ENCODE results near the gene TXK.
A peak's percentile ranks its signal among the peaks of the same experiment; 100 is the strongest.
"Not testable (repeated sequence)": the region's sequence is repeated elsewhere in the genome, so short reads cannot be mapped to it uniquely, and the experiment has no call there.

The TXK gene

GRCh38 chr4:48134081-48134480 lies at the start of gene TXK:
TXK (minus strand) TSS chr4:48134250; CDS start chr4:48134170, 80 bp downstream.
- DNase-seq: no peak

DNA sequence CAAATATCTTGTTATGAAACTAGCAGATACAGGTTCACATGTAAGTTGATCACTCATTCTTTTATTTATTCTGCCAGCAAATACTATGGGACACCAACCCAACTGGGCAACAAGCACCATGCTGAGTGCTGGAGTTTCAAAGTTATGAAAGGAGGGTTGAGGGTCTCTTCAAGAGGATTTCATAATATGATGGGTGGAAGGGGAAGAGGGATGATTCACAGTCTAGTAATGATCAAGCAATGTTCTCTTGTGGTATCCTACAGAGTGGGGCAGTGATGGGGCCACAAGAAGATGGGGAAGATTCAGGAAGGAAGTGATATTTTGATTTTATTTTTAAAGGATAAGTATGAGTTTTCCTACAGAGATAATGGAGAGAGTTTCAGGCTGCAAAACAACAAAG lies 46.2 kb upstream of the TXK start:
- no peak for DNase-seq

DNA sequence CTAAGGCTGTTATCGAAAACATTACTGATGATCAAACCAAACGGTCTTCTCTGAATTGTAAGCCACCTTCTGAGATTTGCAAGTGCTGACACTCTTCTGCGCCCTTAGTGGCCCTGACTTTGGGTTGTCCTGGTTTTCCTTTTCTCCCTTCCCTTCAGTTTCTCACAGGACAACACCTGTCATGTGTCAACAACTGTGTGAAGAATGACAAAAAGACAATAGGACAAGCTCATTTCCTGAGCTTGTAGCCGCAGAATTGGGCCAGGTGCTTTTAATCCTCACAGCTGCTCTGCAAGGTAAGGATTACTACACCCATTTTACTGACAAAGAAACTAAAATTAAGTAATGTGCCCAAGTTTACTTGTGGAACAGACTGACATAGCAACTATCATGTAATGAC lies 44.9 kb upstream of the TXK start:
- no peak for DNase-seq

- DNase-seq: no peak
Observed at GRCh38 chr4:48175806-48176205, 41.8 kb upstream of the TXK start.

GRCh38 chr4:48175328-48175727 lies 41.3 kb upstream of the TXK start:
- DNase-seq: no peak

DNA sequence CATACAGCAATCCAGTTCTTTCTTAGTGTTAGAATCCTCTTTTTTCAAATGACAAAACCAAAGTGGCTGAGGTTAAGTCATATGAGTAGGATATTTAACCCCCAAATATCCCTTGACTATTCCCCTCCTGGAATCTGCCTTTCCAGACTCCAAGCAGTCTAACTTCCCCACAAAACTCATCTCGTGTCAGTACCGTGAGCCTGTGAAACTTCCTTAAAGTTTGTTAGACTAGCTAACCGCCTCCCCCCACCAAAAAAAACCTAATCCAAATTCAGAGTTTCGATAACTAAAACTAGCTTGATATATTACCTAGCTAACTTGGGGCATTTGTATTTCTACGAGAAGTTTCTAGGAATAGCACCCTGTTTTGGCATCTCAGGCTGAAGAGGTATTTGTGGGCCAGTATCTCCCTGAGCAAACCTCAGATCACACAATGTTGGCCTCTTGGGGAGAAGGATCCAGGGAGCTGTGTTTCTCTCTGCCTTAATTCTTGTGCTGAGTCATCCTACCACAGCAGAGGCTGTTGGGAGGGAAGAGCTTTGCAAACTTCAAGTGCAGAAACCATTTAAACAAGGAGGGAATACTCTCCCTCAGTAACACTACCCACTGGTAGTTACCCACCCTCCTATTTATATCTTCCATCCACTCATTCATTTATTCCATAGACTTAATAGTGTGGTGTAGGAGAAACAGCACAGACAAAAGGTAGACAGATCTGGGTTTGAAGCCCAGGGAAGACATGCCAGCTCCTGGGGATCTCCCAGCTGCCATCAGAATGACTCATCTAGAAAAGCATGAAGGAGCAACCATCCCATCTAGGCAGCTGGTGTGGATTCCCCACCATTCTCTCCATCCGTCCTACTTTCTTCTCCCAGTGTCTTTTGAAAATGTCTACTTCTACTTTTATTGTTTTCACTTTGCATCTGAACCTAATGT lies 39.3 kb upstream of the TXK start:
- DNase-seq: peak; percentile 92

DNA sequence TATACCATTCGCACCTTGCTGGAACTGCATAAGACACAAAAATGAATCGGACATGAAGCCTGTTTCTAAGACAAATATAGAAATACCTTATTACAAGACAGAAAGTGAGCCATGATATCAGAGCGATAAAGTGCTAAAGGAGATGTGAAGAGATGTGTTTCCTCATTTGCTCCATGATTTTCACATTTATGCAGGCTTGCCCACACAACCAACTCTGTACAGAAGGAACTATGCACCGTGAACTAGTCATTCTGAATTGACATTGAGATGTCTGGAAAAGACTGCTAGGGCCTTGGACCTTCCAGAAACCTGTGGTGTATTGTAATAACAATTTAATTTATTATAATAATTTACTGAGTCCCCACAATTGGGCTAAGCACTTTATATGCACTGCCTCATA lies 38.6 kb upstream of the TXK start:
- DNase-seq: peak; percentile 49

DNA sequence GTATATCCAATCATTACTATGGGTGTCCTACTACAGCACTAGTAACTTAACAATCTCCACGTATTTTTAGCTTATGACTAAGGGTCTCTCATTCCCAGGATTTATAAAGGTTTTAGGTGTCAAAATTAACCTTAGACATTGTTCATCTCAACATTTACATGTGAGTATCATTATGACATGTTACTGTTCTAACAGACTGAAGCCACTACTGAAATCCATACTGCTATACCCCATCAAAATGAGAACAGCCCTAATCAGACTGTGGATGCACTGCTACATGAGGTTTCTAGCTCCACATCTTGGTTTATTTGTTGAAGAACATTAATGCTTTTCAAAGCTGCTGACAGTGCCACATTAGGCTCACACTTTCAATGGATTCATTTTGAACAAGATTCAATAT lies 35.6 kb upstream of the TXK start:
- DNase-seq: no peak

DNA sequence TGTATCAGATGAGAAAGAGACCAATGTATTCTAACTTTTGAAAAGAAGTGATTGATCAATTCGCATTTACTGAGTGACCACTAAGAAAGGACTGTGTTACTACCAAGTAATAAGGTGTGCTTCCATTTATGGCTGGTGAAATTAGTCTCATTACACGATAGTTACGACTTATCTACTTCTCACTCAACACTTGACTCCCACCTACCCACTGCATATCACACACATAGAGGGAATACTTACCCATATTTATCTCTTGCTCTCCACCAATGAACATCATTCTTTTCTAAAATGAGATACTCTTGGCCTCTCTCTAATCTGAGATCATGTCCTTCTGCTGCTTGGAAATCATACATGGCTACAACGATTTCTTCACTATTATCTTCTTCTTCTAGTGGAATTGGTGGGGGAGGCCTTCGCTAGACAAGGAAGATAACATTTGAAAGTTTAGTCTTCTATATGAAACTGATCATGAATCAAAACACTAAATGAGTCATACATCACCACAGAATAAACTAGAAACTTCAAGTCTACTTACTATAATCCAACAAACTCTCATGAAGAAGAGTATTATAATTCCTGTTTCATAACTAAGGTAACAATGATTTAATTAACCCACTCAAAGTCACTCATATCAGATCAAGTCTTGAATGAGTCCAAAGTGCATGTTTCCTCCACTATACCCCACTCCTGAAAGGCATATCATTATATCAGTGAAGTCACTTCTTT lies 33.7 kb upstream of the TXK start:
- peak; percentile 13 for DNase-seq

GRCh38 chr4:48164561-48164960 lies 30.5 kb upstream of the TXK start:
- not testable (repeated sequence) for DNase-seq

DNA sequence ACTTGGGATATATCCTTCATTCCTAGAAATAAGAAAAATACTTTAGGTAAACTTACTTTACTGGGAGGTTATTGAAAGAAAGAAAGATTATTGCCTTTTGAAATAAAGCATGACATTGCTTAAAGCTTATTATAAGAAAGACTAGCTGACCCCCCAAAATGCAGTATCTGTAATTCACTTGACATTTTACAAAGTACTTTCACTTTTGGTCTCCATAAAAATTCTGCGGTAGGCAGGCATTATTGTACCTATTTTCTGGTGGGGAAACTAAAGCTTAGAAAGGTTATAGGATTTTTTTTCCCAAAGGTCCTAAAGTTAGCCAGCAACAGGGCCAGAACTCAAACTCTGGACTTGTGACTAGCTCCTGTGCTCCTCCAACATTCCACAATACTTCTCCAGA lies 29.7 kb upstream of the TXK start:
- DNase-seq: peak; percentile 52

GRCh38 chr4:48162162-48162561 lies 28.1 kb upstream of the TXK start:
- DNase-seq: peak; percentile 45

GRCh38 chr4:48157271-48157670 lies 23.2 kb upstream of the TXK start:
- no peak for DNase-seq

DNA sequence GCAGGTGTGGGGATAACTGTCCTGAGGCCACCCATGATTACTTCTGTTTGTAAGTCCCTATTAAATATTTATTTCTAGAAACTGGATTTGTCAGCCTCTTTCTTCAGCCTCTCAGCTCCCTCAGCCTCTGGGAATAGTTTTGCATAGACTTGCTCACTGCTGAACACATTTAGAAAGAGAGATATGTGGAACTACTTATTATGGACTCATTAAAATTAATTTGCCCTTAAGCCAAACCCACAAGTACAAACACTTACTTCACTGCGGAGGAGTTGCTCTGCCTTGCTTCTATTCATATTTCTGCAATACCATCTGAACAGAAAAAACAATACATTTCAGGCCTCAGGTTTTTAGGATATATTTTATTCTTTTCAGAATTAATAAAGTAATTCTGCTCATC lies 22.4 kb upstream of the TXK start:
- no peak for DNase-seq

GRCh38 chr4:48153791-48154550 lies 19.9 kb upstream of the TXK start:
- DNase-seq: peak; percentile 10

- DNase-seq: no peak
Observed at GRCh38 chr4:48152259-48152658, 18.2 kb upstream of the TXK start.

DNA sequence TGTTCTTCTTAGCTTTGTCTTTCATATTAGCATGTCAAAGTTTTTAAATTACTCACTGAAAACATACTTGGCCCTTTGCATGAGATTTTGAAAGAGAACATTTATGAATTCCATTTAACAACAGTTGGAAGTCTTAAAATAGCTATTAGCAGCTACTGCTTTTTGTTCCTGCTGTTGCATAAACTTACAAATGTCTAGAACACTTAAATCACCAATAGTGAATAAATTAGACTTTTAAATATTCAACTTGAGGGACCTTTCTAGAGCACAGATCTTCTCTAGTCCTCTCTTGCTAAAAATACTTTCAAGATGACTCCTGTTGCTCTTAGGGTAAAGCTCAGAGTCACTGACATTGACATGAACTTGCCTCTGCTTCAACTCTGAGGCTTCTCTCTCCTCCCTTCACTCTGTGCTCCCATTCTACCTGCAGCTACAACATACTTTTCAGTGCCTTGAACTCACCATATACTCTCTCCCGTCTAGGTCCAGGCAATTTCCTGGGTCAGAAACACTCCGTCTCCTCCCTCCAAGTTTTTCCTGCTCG lies 15.8 kb upstream of the TXK start:
- DNase-seq: no peak

GRCh38 chr4:48147621-48148020 lies 13.6 kb upstream of the TXK start:
- no peak for DNase-seq

DNA sequence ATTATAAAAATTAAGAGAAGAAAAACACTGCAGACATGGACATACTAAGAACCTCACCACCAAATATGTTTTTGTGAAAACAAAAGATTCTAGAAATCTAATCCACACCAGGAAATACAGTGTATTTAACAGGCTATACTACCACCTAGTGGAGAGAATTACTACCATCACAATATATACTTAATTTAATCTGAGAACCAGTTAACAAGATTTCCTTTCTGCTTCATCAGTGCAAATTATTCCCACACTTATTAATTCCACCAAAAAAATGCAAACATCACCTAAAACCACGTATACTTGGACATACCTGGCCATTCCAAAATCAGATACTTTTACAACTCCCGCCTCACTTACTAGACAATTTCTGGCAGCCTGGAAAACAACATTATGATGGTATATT lies 7.0 kb upstream of the TXK start:
- DNase-seq: peak; percentile 62

DNA sequence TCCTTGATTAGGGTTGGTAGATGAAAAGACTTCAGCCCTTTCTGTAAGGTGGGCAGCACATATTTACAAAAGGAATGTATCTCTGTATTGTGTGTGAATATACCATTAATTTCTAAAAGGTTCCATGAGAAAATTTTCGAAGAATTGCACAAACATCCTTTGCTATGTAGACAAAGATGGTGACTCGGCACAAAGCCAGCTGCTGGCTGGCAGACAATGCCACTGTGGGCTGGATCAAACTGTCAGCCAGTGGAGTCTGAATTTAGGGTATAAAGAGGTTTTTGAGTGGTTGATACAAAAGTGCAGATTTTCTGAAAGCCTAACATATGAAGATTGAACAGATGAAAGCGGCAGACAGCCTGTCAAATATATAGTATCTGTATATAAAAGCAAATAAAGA lies 5.6 kb upstream of the TXK start:
- DNase-seq: no peak

DNA sequence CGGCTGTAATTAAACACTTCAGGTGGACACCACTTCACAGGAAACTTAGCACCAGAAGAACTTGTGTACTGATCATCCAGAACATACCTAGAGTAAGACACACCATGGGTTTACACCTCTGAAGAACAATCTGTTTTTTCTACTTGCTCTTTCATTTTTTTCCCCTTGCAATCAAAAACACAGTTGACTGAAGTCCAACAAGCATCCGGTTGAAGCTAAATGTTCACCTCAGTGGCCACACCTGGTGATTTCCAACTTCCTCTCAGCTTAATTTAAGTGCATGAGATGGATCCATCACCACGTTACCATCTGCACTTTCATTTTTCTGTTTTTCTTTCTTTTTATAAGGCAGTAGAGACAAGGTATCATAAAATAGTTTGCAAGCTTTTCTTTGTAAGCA lies 4.9 kb upstream of the TXK start:
- DNase-seq: no peak

DNA sequence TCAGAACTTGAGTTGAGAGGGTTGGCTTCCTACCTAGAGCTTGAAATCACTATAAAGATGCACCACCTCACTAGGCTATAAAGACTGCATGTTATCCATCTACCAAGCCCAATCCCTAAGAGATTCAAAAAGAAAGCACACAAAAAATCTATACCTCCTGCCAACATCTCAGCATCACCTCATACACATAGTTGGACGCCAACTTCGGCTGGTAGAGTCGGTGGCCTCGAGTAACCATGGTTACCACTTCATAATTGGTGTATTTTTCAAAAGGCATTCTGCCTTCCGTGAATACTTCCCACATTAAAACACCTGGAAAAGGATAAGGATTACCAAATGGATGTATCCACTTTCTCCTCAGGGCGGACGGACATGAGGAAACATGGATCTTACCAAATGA lies 4.5 kb upstream of the TXK start:
- no peak for DNase-seq

DNA sequence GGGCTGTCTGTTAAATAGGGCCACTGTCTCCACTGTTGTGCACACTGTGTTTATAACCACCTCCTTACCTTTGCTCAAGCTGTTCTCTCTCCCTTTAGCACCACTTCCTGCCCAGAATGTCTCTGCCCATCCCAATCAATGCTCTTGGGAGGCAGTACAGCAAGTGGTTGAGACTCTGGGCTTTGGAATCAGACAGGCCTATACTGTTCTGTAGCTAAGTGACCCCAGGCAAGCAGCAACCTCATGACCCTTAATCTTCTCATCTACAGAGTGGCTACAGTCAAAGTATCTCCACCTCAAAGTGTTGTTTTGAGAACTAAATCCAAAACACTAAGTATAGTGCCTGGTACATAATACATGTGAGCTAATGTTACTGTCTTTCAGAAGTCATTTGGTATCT lies 3.8 kb upstream of the TXK start:
- no peak for DNase-seq
